CD4-positive, alpha-beta memory T cell (primary cell): ENCODE data around the gene OR10G6. TPM values are rescaled to one million over a fixed set of nuclear protein-coding genes. Genes with fewer than 3 reads are reported as not detected.

Experiments
- polyA plus RNA-seq, 2 donors: library from polyadenylated mRNA; unstranded; fragments of 300-500 nt; fragmentation: Illumina TruSeq; gene quantifications; one replicate each; pipeline ENCODE4 v1.2.3, GENCODE V29; 2021
- total RNA-seq, 2 experiments: library from RNA; stranded (reverse); gene quantifications; one replicate each; pipeline ENCODE4 v1.2.3, GENCODE V29; 2021

Gene OR10G6
- total and polyA plus RNA-seq, 4 experiments from 2014 or later: not detected

Other genes with a start within 250 kb of the OR10G6 start
- gene OR6X1, start 240.6 kb downstream of the OR10G6 start, total RNA-seq: not detected
- gene OR6X1, start 240.6 kb downstream of the OR10G6 start, polyA plus RNA-seq: not detected
- not detected for gene OR6M1, start 188.8 kb downstream of the OR10G6 start, total RNA-seq
- not detected for gene OR6M1, start 188.8 kb downstream of the OR10G6 start, polyA plus RNA-seq
- not detected for gene TMEM225, start 109.5 kb downstream of the OR10G6 start, total RNA-seq
- not detected for gene TMEM225, start 109.5 kb downstream of the OR10G6 start, polyA plus RNA-seq
- gene OR8D4, start 93.0 kb downstream of the OR10G6 start, total RNA-seq: not detected
- gene OR8D4, start 93.0 kb downstream of the OR10G6 start, polyA plus RNA-seq: not detected
- gene OR4D5, start 55.5 kb downstream of the OR10G6 start, total RNA-seq: not detected
- gene OR4D5, start 55.5 kb downstream of the OR10G6 start, polyA plus RNA-seq: not detected
- not detected for gene OR6T1, start 51.3 kb downstream of the OR10G6 start, total RNA-seq
- gene OR6T1, start 51.3 kb downstream of the OR10G6 start, polyA plus RNA-seq: not detected
- gene OR10S1, start 17.4 kb downstream of the OR10G6 start, total RNA-seq: not detected
- gene OR10S1, start 17.4 kb downstream of the OR10G6 start, polyA plus RNA-seq: not detected
- gene OR10G4, start 17.8 kb upstream of the OR10G6 start, total RNA-seq: not detected
- not detected for gene OR10G4, start 17.8 kb upstream of the OR10G6 start, polyA plus RNA-seq
- not detected for gene OR10G9, start 27.9 kb upstream of the OR10G6 start, total RNA-seq
- not detected for gene OR10G9, start 27.9 kb upstream of the OR10G6 start, polyA plus RNA-seq
- gene OR10G8, start 31.6 kb upstream of the OR10G6 start, total RNA-seq: not detected
- not detected for gene OR10G8, start 31.6 kb upstream of the OR10G6 start, polyA plus RNA-seq
- gene OR10G7, start 46.2 kb upstream of the OR10G6 start, total RNA-seq: not detected
- gene OR10G7, start 46.2 kb upstream of the OR10G6 start, polyA plus RNA-seq: not detected
- 1 to 10 TPM; 6.4 to 7.2 TPM for gene VWA5A, start 120.3 kb upstream of the OR10G6 start, total RNA-seq
- gene VWA5A, start 120.3 kb upstream of the OR10G6 start, polyA plus RNA-seq: 10 to 100 TPM in 1 of 2 donors, 1 to 10 TPM in 1; 8.3 to 12.3 TPM
- gene OR10D3, start 188.2 kb upstream of the OR10G6 start, total RNA-seq: not detected
- gene OR10D3, start 188.2 kb upstream of the OR10G6 start, polyA plus RNA-seq: not detected
- not detected for gene OR8G1, start 245.9 kb upstream of the OR10G6 start, total RNA-seq
- not detected for gene OR8G1, start 245.9 kb upstream of the OR10G6 start, polyA plus RNA-seq